ENCODE data around the gene OPA1. TPM values are rescaled to one million over a fixed set of nuclear protein-coding genes. Genes with fewer than 3 reads are reported as not detected.

The OPA1 gene
- 63.7 and 73.7 TPM in 2 replicates for total RNA-seq

GRCh38 chr3:193592841-193593667 lies at the start of gene OPA1:
OPA1 (plus strand) TSS chr3:193593208; CDS start chr3:193593378, 170 bp downstream.

GRCh38 chr3:193554811-193555210 lies 38.2 kb upstream of the OPA1 start, which contains the start of gene ATP13A4:
ATP13A4 (minus strand) TSS chr3:193554895; CDS start chr3:193554799, 96 bp downstream.

Small RNAs within 50 kb of the gene (small RNA-seq; reads per million reads assigned to genes)
- not detected for gene RF00019 (ENCODE audit: low replicate concordance)
- not detected for gene RN7SL447P (ENCODE audit: low replicate concordance)

Other genes with a start within 250 kb of the OPA1 start
- gene ATP13A5, start 214.5 kb upstream of the OPA1 start, total RNA-seq, result not detected in 2 replicates
- gene ATP13A4, start 38.3 kb upstream of the OPA1 start, total RNA-seq, result not detected in 2 replicates